Spinal cord (tissue), 10 donors: ENCODE measurements around the gene PRKCQ. TPM values are rescaled to one million over a fixed set of nuclear protein-coding genes. Genes with fewer than 3 reads are reported as not detected.

Experiments
- DNase-seq, 6 donors: peaks; one replicate each; pipeline versions ENCODE4 v3.0.0 to v3.0.0-alpha.2; 2013 to 2015; ENCODE audit warnings: low spot score in 6 of 6, low read depth in 4 of 6
- H3K27ac ChIP-seq: one replicate; pipeline ENCODE4 v1.5.1; 2013; ENCODE audit warnings: low read depth, low read length, control low read depth
- H3K27me3 ChIP-seq: one replicate; pipeline ENCODE4 v1.6.1; 2013; ENCODE audit warnings: low read length; ENCODE audit not compliant: control insufficient read depth, insufficient read depth
- H3K36me3 ChIP-seq: one replicate; pipeline ENCODE4 v1.6.1; 2013; ENCODE audit warnings: low read length; ENCODE audit not compliant: control insufficient read depth, insufficient read depth
- H3K4me1 ChIP-seq: one replicate; pipeline ENCODE4 v1.6.1; 2013; ENCODE audit warnings: low read length; ENCODE audit not compliant: control insufficient read depth, insufficient read depth
- H3K4me3 ChIP-seq: one replicate; pipeline ENCODE4 v1.5.1; 2013; ENCODE audit warnings: low read depth, low read length, control low read depth
- H3K9me3 ChIP-seq: one replicate; pipeline ENCODE4 v1.6.1; 2013; ENCODE audit warnings: low read length; ENCODE audit not compliant: control insufficient read depth, insufficient read depth
- WGBS: methylation state at CpG from one replicate; pipeline ENCODE4 v1.1.5; 2013; ENCODE audit warnings: missing lambda C conversion rate; ENCODE audit not compliant: insufficient coverage; 5-methylcytosine and 5-hydroxymethylcytosine counted together
- polyA plus RNA-seq, 2 donors: library from polyadenylated mRNA; unstranded; fragments of 120-200 nt; gene quantifications; one replicate each; pipeline ENCODE4 v1.2.1, GENCODE V29; 2013; ENCODE audit not compliant: insufficient read length in 2 of 2
- total RNA-seq, 2 donors: library from RNA; depleted of rRNA in 1 of 2; stranded (reverse); fragments of 120-200 nt in 1 of 2; fragments of >200 nt in 1 of 2; gene quantifications; one replicate each; pipeline versions ENCODE4 v1.2.3 to v1.2.4, GENCODE V29; 2013 to 2014
- donor health status: healthy.

The PRKCQ gene
- total and polyA plus RNA-seq, 4 donors: 6.2 to 10.9 (median 9.6) TPM

DNA sequence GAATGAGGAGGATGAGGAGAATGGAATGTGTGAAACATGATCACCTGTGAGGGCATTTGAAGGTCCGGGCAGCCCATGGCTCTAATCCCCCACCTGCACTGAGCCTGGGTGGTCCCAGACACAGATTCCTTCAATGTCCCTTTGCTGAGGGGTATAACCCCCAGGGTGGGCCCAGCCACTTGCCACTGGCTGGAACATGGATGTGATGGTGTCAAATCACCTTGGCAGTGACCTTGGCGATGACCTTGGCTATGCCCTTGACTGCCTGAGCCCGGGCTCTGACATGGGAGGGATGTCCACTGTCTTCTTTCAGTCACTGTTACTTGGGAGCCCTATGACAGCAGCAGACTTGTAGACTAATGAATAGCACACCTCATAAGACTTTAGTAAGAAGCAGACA, 44.0 kb downstream of the PRKCQ start:
- DNase-seq: no peak
- no peaks in the 10 kb centered on the region for H3K27me3 ChIP-seq
- H3K36me3 ChIP-seq: no peaks in the 10 kb centered on the region
- no peak overlapping the region for H3K27ac ChIP-seq
- H3K4me1 ChIP-seq: no peaks in the 10 kb centered on the region
- no peaks in the 10 kb centered on the region for H3K9me3 ChIP-seq
- 80% methylated on average over 3 of the region's 3 CpGs for WGBS
- no peak overlapping the region for H3K4me3 ChIP-seq

DNA sequence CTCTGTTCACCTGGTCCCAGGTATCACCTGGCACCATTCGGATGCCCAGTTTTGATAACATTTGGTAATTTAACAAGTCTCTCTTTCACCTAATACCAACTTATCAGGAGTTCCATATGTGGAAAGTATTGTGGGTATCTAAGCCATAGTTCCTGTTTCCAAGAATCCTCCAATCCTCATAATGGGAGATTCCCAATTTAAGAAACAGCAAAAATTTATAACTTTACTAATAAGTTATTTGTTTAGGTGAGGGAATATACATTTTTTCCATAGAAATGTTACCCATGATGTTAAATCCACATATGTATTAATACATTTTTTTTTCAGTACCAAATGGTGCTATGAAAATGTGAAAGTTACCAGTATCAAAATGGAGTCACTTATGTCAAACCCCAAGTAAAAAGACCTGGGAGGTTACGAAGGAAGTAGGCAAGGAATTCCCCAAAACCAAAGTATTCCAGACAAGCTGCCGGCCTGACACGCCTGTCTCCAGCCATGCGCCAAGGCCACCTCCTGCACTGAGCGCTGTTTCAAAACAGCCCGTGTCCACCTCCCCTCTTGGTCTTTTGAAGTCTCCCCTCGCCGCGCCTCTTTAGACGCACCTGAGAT, 44.8 kb downstream of the PRKCQ start:
- 96% methylated on average over 10 of the region's 11 CpGs for WGBS
- no peak for DNase-seq
- Histone ChIP-seq H3K9me3 (no peaks in the 10 kb centered on the region), H3K4me1 (no peaks in the 10 kb centered on the region), H3K27me3 (no peaks in the 10 kb centered on the region), H3K27ac (no peak overlapping the region), H3K4me3 (no peak overlapping the region), H3K36me3 (no peaks in the 10 kb centered on the region)

DNA sequence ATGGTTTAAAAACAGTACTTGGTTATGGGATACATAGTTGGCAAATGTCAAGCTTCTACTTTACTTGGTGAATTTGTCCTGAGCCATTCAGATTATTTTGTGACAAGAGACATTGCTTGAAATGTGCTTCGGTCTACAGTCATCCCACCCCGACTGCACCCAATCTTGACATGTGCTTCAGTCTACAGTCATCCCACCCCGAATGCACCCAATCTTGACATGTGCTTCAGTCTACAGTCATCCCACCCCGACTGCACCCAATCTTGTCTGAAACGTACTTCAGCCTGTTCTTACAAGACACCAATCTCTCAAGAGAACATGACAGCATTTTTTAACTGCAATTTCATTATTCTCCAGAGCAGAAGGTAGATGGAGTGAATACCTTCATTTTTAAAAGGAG, 47.8 kb downstream of the PRKCQ start:
- WGBS: 100% methylated on average over 3 of the region's 5 CpGs
- no peaks in the 10 kb centered on the region for H3K9me3 ChIP-seq
- H3K27ac ChIP-seq: no peak overlapping the region
- no peaks in the 10 kb centered on the region for H3K36me3 ChIP-seq
- H3K27me3 ChIP-seq: no peaks in the 10 kb centered on the region
- H3K4me3 ChIP-seq: no peak overlapping the region
- DNase-seq: no peak
- no peaks in the 10 kb centered on the region for H3K4me1 ChIP-seq

DNA sequence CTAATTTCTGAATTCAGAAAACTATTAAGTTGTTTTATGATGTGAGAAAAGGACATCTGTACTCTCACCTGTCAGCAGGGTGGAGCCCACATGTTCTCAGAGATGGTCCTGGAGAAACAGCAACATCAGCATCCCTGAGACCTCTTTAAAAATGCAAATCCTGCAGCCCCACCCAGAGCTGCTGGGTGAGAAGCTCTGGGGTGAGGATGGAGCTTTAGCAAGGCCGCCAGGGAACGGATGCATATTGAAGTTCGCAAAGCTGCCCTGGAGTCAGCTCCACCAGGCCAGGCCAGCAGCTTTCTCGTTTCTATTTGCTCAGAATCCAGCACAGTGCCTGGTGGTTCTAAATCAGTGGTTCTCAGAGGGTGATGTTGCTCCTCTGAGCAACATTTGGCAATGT, 49.1 kb downstream of the PRKCQ start:
- no peaks in the 10 kb centered on the region for H3K9me3 ChIP-seq
- no peak for DNase-seq
- H3K4me3 ChIP-seq: no peak overlapping the region
- no peaks in the 10 kb centered on the region for H3K27me3 ChIP-seq
- no peaks in the 10 kb centered on the region for H3K4me1 ChIP-seq
- H3K36me3 ChIP-seq: no peaks in the 10 kb centered on the region
- H3K27ac ChIP-seq: no peak overlapping the region
- 68% methylated on average over 4 of the region's 4 CpGs for WGBS

DNA sequence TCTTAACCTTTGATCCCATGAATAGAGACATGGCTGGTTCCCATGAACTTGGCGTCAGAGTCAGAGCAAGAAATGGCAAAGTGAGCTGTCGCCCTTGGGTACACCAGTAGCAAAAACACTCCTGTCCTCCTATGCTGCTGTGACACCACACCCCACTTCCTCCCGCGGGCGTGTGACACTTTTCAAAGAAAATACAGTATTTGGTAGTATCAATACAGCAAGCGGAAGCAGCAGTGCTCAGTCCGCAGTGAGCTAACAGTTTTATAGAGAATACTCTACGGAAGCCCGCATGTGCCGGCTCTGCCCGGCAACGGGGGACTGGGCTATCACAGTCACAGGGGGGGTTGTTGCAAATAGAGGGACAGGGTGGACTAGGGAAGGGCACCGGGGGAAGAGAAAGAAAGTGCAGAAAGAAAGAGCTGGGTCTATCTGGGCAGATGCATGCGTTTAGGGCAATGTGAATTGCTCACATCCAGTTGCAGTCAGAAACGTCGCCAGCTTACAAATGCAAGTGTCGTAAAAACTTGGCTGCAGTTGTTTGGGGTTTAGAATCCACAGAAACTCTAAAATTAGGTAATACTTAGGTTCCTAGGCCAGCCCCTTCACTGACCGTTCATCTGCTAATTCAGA, 49.8 kb downstream of the PRKCQ start:
- 80% methylated on average over 11 of the region's 18 CpGs for WGBS
- Histone ChIP-seq H3K4me3 (no peak overlapping the region), H3K27me3 (no peaks in the 10 kb centered on the region), H3K4me1 (no peaks in the 10 kb centered on the region), H3K27ac (no peak overlapping the region), H3K36me3 (no peaks in the 10 kb centered on the region), H3K9me3 (no peaks in the 10 kb centered on the region)
- no peak for DNase-seq

DNA sequence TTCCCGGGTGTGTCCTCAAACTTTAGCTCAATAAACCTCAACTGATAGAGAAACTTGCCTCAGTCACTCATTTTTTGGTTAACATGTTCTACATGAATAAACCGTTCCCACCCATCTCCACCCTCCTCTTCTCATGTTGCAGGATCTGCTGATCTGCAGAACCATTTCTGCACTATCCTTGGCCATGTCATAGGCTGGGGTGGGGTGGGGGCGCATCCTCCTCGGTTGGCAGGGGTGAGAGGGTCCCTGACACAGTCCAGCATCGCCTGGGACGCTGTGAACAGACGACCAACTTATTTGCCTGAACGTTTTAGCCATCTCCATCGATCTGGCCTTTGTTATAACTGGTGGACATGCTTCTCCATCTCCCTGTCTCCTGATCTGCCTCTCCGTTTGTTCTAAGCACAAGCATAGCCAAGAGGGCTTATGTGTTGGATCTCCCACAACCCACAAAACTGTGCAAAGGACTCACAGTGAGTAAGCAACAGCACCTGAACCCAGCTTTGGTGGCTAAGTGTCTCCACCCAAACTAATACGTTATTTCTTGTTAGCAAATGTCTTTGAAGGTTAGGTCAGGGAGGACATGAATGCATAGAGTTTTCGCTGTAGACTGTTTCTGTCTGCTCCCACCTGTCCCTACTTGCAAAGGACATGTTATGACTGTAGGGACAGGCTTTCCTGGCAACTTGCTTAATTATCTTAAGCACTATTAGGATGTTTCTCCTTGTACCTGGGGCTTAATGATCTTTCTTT, 51.7 kb downstream of the PRKCQ start:
- no peak overlapping the region for H3K4me3 ChIP-seq
- no peaks in the 10 kb centered on the region for H3K27me3 ChIP-seq
- WGBS: 97% methylated on average over 8 of the region's 12 CpGs
- no peaks in the 10 kb centered on the region for H3K4me1 ChIP-seq
- no peak overlapping the region for H3K27ac ChIP-seq
- no peaks in the 10 kb centered on the region for H3K36me3 ChIP-seq
- no peaks in the 10 kb centered on the region for H3K9me3 ChIP-seq
- DNase-seq: no peak

DNA sequence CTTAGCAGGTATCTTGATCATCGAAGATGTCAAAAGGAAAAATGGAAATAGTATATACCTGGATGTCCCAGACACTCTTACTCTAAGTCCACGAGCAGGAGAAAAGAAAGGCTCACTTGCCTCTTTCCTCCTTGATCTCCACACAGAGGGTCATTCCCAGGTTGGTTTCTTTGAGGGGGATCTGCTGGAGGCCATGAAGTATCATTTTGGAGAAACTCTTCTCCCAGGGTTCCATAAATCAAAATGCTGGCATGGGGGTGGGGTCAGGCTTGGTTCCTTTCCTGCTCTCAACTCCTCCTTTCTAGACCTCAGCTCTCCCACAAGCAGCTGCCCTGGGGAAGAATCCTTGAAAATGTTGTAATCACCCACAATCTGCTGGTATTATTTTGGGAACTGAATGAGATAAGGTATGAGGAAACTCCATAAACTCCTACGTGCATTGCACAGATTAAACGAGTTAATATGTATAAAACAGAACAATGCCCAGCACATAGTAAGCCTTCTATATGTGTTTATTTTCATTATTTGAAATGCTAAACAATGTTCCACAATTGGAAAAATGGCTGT, 54.4 kb downstream of the PRKCQ start:
- DNase-seq: no peak
- H3K27me3 ChIP-seq: no peaks in the 10 kb centered on the region
- no peaks in the 10 kb centered on the region for H3K4me1 ChIP-seq
- no peak overlapping the region for H3K4me3 ChIP-seq
- H3K27ac ChIP-seq: no peak overlapping the region
- WGBS: no CpG with 5 or more reads among the region's 4 CpGs
- H3K9me3 ChIP-seq: no peaks in the 10 kb centered on the region
- H3K36me3 ChIP-seq: no peaks in the 10 kb centered on the region

DNA sequence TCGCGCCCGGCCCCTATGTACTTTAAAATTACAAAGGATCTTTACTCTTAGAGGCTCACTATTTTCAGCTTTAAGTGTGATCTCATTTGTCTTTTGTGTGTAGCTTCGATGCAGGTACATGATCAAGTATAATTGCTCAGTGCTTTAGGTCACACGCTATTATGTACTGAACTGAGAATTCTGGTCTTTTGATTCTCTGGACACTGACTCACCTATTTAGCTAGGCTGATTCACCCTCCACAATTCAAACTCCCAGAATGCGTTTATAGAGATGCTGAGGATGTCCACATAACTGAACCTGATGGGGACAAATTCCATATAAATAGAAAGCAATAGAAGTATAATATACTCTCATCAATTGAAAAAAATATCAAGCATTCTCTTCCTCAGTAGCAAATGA, 57.8 kb downstream of the PRKCQ start:
- WGBS: no CpG with 5 or more reads among the region's 6 CpGs
- H3K27ac ChIP-seq: no peak overlapping the region
- no peak for DNase-seq
- no peaks in the 10 kb centered on the region for H3K27me3 ChIP-seq
- no peaks in the 10 kb centered on the region for H3K36me3 ChIP-seq
- no peaks in the 10 kb centered on the region for H3K4me1 ChIP-seq
- no peak overlapping the region for H3K4me3 ChIP-seq
- H3K9me3 ChIP-seq: no peaks in the 10 kb centered on the region

DNA sequence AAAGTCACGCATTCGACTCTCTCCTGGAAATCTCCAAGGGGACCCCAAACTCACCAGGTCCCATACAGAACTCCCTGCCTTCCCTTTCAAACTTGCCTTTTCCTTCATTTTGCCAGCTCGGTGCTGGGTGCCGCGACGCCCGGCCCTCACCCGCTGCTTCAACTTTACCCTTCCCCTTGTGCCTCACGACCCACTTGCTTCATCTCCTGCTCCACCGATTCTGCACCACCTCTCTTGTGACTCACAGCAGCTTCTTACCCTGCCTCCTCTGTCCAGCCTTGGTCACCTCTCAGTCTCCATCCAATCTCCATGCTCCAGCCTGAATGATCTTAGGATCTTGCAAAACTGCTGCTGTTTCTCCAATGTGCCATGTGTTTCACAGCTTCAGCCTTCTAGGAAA, 59.9 kb downstream of the PRKCQ start:
- Histone ChIP-seq H3K27me3 (no peaks in the 10 kb centered on the region), H3K36me3 (no peaks in the 10 kb centered on the region), H3K27ac (no peak overlapping the region), H3K4me3 (no peak overlapping the region), H3K9me3 (no peaks in the 10 kb centered on the region), H3K4me1 (no peaks in the 10 kb centered on the region)
- DNase-seq: no peak
- WGBS: 95% methylated on average over 10 of the region's 10 CpGs
